NCI-H1694 (cell line): ENCODE data around the gene EXOC2.

ENCODE experiments used
- DNase-seq: peaks from one replicate; lab custom pipeline; 2025; lab: John Stamatoyannopoulos, UW

The EXOC2 gene

DNA sequence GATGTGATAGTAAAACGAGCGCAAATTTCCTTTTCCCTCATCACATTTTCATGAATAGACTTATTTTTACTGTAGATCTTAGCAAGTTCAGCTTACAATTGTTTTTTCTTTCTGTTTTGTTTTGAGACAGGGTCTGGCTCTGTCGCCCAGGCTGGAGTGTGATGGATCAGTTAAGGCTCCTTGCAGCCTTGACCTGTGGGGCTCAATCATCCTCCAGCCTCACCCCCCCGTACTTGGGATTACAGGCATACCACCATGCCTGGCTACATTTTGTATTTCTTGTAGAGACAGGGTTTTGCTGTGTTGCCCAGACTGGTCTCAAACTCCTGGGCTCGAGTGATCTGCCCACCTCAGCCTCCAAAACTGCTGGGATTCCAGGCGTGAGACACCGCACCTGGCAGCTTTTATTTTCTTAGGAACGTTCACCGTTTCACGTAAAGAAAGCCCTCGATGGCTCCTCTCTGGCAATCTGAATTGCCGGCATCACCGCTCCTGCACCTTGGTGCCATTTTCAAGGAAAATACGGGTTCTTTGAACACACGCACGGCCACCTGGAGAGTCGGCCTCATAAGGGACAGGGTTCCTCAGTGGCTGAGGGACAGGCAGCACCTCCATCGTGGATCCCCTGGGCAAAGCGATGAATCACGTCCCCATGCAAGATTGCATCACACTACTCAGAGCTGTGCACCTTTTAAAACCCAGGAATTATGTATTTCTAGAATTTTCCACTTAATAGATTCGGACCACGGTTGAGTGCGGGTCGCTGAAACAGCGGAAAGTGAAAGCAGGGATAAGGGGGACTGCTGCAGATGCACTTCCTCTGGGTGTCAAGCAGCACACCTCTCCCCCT is 222.7 kb downstream of the EXOC2 start:
- DNase-seq = no peak

DNA sequence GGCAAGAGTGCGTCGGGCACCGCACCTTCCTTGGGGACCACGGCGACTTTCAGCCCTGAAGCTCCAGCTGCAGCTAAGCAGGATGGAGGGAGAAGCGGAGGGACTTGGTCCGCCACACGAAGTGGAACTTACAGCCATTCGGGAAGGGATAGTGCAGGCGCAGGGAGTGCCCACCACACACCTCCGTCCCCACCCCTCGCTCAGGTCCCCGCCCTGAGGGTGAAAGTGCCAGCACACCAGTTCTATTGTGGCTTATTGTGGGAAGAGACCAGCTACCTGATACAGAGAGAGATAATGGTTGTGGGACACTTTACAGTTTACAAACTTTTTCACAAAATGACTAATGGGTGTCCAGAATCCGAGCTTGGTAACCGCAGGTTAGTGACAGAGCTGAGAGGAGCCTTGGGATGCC is 225.3 kb downstream of the EXOC2 start:
- DNase-seq = no peak

DNA sequence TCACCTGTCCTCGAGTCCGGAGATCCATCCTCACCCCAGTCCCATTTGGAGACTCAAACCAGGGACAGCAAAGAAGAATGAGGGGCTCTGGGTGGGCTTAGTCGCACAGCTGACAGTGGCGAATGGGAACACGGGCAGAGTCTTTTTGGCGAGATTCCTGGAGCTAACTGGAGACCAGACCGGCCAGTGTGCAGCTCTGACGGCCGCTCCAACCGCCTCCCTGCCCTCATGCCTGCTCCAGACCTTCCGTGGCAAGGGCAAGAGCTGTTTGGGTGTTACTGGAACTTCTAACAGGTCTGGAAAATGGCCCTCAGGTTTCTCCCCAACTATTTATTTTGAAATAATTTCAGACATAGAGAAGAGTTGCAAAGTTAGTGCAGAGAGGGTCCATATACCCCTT is 225.8 kb downstream of the EXOC2 start:
- DNase-seq = no peak

GRCh38 chr6:466564-466963 is 226.4 kb downstream of the EXOC2 start:
- DNase-seq = no peak

DNA sequence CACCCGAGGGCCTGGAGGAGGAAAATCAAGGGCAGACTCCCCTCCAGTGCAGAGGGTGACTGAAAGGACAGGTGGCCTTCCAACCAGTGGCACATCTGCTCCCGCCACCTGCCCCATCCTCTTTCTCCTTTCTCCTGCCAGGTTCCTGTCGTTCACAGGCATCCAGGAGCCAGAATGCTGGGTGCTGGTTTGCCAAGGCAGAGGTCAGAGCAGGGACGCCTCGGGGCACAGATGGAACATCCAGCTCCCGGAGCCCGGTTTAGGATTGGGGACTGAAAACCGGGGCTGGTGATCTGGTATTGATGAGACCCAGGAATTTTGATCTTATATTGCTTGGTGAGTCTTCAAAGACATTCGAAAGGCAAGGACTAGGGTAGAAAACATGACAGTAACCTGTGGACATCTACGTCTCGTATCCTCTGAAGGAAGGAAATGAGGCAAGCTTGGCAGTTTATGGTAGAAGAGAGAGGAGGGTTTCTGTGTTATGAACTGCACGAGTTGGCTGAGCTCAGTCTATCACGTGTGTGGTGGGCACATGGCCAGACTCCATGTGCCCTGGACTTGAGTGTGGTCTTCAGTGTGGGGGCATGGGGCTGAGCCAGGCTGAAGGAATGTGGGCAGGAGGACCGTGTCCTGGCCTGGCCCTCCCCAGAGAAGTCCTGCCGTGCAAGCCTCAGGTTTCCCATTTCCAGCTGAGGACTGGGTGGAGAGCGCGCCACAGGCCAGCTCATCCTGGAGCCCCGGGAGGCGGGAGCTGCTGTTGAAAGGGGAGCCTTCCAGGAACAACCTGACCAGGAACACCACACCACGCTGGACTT is 227.2 kb downstream of the EXOC2 start:
- DNase-seq = no peak

- DNase-seq = no peak
Observed at GRCh38 chr6:456887-457286, 236.1 kb downstream of the EXOC2 start.

DNA sequence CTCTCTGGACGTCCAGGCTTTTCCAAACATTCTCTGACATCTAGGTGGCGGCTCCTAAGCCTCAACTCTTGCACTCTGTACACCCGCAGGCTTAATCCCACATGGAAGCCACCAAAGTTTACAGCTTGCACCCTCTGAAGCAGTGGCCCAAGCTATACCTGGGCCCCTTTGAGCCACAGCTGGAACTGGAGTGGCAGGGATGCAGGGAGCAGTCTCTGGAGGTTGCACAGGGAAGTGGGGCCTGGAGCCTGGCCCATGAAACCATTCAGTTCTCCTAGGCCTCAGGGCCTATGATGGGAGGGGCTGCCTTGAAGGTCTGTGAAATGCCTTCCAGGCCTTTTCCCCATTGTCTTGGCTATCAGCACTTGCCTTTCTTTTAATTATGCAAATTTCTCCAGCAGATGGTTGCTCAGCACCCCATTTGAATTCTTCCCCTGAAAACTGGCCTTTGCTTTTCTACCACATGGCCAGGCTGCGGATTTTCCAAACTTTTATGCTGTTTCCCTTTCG is 236.5 kb downstream of the EXOC2 start:
- no peak for DNase-seq

DNA sequence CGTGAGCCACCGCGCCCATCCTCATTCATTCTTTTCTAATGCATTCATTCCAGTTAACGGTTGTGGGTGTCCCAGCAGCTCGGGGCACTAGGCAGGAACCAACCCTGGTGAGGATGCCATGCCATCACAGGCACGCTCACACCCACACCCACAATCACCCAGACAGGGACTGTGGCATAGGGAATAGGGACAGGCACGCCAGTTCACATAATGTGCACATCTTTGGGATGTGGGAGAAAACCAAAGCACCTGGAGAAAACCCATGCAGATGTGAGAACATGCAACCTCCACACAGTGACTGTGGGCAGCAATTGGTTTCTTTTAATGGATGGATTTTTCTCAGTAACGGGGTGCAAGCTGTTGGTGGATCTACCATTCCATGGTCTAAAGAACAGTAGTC is 237.1 kb downstream of the EXOC2 start:
- DNase-seq = no peak

GRCh38 chr6:455006-455585 is 237.8 kb downstream of the EXOC2 start:
- no peak for DNase-seq

- no peak for DNase-seq
Observed at GRCh38 chr6:454148-454991, 238.6 kb downstream of the EXOC2 start.

DNA sequence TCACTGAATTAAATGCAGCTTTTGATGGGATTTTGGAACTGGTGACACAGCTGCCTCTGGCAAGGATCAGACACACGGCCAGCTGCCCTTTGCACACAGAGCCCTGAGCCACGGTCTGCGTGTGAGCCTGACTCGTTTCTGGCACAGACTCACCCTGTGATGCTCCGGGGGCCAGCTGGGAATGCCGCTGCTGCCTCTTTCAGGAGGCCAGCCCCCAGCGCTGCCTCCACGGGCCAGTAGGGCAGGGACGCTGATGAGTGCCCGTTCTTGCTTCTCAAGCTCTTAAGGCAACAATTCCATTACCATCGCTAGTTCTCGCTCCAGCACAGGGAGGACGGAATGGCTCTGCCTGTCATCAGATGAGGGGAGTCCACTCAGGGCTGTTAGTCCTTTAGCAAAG is 239.8 kb downstream of the EXOC2 start:
- DNase-seq = no peak

DNA sequence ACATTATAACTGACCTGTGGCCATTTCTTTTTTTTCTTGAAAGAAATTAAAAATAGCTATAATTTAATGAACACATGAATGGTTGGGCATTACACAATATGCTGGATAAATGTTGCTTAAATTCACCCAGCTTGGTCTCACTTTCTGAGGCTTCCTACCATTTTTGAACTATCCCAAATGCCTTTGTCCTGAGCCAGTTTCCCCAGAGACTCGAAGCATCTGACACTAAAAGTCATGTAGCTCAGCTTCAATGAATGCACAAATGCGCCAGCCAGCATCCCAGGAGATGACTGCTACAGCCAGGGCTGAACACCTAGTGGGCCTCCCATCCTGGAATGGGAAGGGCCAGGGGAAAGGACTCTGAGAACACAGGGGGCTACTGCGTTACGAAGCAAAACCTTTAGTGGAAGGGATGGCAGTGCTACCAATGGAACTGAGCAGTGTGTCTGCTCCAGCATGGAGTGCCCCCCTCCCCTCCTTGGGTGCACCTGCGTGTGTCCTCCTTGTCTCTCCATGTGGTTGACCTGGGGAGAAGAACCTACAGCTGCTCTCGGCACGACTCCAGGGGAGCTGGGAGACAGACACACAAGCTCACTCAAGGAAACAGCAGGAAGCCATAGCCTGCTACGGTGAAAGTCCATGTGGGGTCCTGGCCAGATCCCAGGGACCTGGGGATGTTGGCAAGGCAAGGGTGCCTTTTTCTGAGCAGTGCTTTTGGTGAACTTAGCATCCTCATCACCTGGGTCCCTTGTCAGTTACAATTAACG is 240.5 kb downstream of the EXOC2 start:
- no peak for DNase-seq

- DNase-seq = no peak
Observed at GRCh38 chr6:451847-452246, 241.1 kb downstream of the EXOC2 start.

- DNase-seq = no peak
Observed at GRCh38 chr6:451336-451735, 241.6 kb downstream of the EXOC2 start.

- no peak for DNase-seq
Observed at GRCh38 chr6:449486-450419, 243.2 kb downstream of the EXOC2 start.

- no peak for DNase-seq
Observed at GRCh38 chr6:449057-449430, 243.9 kb downstream of the EXOC2 start.

DNA sequence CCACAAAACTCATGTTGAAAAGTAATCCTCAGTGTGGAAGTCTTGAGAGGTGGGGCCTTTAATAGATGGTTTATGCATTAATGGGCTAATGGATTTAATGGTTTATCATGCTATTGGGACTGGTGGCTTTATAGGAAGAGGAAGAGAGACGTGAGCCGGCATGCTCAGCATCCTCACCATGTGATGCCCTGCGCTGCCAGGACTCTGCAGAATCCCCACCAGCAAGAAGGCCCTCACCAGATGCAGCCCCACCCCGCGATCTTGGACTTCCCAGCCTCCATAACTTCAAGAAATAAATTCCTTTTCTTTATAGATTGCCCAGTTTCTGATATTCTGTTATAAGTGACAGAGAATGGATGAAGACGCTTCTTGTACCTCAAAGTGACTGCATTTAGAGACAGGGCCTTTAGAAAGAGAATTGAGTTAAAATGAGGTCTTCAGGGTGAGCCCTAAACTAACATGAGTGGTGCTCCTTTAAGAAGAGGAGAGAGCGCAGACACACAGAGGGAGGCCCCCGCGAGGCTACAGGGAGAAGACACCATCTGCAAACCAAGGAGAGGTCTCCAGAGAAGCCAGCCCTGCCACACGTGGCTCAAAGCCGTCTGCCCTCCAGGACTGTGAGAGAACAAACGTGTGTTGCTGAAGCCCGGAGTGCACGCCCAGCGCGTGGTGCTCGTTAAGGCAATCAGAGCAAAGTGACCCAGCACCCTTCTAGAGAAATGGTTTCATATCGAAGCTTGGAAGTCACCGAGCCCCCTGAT is 244.5 kb downstream of the EXOC2 start:
- no peak for DNase-seq

DNA sequence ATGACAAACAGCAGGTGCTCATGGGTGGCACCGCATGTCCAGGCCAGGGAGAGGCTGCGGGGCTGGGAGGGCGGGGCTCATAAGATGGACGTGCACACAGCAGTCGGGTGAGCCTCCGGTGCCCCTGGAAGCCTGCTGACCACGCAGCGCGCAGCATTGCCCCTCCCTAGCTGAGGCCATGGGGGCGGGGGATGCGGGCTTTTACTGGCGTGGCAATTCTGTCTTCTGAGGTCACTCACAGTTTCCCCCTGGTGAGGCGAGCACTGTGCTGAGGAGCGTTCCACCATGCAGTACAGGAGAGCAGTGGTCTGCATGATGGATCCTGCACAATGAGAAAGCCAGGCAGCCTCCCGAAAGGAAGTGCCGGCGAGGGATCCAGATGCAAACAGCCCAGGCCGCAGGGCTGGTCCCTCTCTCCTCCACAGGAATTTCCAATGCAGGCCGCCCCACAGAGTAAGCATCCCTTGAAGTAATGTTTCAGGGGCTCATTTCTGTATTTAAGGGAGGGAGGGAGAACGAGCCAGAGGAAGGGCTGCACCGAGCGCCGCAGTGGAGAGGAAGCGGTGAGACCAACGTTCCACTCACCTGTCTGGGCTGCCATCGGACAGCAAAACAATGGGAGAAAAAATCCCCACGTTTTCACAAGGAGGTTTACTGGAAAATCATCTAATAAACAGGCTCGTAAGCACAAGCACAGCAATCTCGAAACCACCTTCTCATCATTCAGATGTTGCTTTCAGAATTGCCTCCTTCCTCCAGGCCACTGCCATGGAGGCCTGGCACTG is 245.4 kb downstream of the EXOC2 start:
- DNase-seq = no peak
